Rectal smooth muscle tissue (tissue), 1 donor: ENCODE measurements around the gene AP2B1.
"Not testable (repeated sequence)": the region's sequence is repeated elsewhere in the genome, so short reads cannot be mapped to it uniquely, and the experiment has no call there.

Source experiments
- H3K27ac ChIP-seq: one replicate; pipeline ENCODE4 v1.7.0; 2013; ENCODE audit warnings: low read depth, low read length, inconsistent platforms
- H3K27me3 ChIP-seq: one replicate; pipeline ENCODE4 v1.7.0; 2013; ENCODE audit warnings: low read length; ENCODE audit not compliant: control insufficient read depth, insufficient read depth
- H3K36me3 ChIP-seq: one replicate; pipeline ENCODE4 v1.7.0; 2013; ENCODE audit warnings: low read length; ENCODE audit not compliant: control insufficient read depth, insufficient read depth
- H3K4me1 ChIP-seq: one replicate; pipeline ENCODE4 v1.7.0; 2013; ENCODE audit warnings: low read length; ENCODE audit not compliant: control insufficient read depth, insufficient read depth
- H3K4me3 ChIP-seq: one replicate; pipeline ENCODE4 v1.7.0; 2013; ENCODE audit warnings: low read length
- H3K9ac ChIP-seq: one replicate; pipeline ENCODE4 v1.7.0; 2013; ENCODE audit warnings: low read length

The AP2B1 gene

DNA sequence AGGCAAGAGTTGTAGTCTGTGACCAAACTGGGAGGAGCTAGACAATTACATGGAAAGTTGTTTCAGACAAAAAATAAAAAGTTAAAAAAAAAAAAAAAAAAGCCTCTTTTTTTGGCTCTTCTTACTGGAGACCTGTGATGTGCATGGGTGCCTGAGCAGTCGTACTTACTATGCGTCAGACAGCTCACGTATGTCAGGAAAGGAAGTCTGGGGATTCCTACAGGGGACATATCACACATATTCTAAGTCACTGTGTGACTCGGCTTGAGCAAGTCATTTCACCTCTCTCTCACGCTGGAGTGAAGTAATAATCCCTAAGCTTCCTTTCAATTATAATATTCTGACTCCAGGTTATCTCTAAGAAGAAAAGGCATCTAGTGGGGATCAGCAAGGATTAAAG is 32.5 kb upstream of the AP2B1 start:
- no peak overlapping the region for H3K27ac ChIP-seq
- no peaks in the 10 kb centered on the region for H3K4me1 ChIP-seq
- no peaks in the 10 kb centered on the region for H3K36me3 ChIP-seq
- no peak overlapping the region for H3K9ac ChIP-seq
- H3K4me3 ChIP-seq, result no peak overlapping the region
- H3K27me3 ChIP-seq, result peaks cover 2% of the 10 kb centered on the region

GRCh38 chr17:35555691-35556090 is 31.4 kb upstream of the AP2B1 start:
- Histone ChIP-seq H3K27me3 (peaks cover 2% of the 10 kb centered on the region), H3K36me3 (no peaks in the 10 kb centered on the region), H3K4me3 (no peak overlapping the region), H3K4me1 (no peaks in the 10 kb centered on the region), H3K9ac (no peak overlapping the region), H3K27ac (no peak overlapping the region)

- Histone ChIP-seq H3K36me3 (no peaks in the 10 kb centered on the region), H3K27ac (no peak overlapping the region), H3K4me3 (no peak overlapping the region), H3K9ac (no peak overlapping the region), H3K4me1 (no peaks in the 10 kb centered on the region), H3K27me3 (peaks cover 2% of the 10 kb centered on the region)
Measured at GRCh38 chr17:35557353-35557752, 29.8 kb upstream of the AP2B1 start.

DNA sequence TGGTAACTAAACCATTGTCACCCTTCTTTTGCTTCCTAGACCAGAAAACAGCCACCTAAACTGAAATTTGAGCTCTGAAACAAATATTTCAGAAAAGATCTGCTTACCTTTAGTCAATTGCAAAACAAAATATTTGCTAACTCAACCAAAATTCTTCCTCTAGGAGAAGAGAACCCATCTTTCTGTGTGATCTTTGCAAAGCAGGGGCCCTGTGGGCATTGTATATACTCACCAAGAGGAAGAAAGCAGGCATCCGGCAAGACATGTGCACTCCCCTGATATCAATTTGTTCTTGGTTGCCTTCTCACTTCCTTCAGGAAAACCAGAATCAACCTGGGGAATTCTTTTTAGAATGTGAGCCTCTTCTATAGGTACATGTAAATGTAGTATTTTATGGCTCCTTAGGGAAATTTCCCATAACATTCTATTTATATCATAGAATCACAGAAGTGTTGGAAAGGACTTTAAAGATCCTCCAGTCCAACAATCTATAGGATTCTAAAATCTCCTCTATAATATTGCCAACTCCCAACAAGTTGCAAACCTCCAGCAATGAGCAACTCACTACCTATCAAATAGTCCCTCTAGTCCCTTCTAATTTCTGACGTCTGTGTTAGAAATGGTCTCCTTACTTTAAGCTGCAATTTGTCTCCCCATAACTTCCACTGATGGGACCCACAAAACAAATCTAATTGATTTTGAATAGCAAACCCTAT is 27.5 kb upstream of the AP2B1 start:
- Histone ChIP-seq H3K4me3 (no peak overlapping the region), H3K9ac (no peak overlapping the region), H3K36me3 (no peaks in the 10 kb centered on the region), H3K27me3 (peaks cover 2% of the 10 kb centered on the region), H3K4me1 (no peaks in the 10 kb centered on the region), H3K27ac (no peak overlapping the region)

GRCh38 chr17:35560703-35561102 is 26.4 kb upstream of the AP2B1 start, which contains the start of gene SLFN14:
SLFN14 (minus strand) TSS chr17:35560819; CDS start chr17:35558062, 2,757 bp downstream.
- Histone ChIP-seq H3K36me3 (no peaks in the 10 kb centered on the region), H3K4me3 (no peak within 1 kb of the TSS), H3K4me1 (no peaks in the 10 kb centered on the region), H3K27me3 (peaks cover 2% of the 10 kb centered on the region), H3K9ac (no peak within 1 kb of the TSS), H3K27ac (no peak within 1 kb of the TSS)

DNA sequence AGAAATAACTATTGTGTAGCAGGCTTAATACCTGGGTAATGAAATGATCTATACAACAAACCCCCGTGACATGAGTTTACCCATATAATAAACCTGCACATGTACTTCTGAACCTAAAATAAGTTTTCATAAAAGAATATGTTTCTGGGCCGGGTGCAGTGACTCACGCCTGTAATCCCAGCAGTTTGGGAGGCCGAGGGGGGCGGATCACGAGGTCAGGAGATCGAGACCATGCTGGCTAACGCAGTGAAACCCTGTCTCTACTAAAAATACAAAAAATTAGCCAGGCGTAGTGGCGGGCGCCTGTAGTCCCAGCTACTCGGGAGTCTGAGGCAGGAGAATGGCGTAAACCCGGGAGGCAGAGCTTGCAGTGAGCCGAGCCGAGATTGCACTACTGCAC is 23.9 kb upstream of the AP2B1 start:
- not testable (repeated sequence) for H3K27ac ChIP-seq, H3K27me3 ChIP-seq, H3K4me3 ChIP-seq, H3K36me3 ChIP-seq, H3K9ac ChIP-seq, H3K4me1 ChIP-seq

DNA sequence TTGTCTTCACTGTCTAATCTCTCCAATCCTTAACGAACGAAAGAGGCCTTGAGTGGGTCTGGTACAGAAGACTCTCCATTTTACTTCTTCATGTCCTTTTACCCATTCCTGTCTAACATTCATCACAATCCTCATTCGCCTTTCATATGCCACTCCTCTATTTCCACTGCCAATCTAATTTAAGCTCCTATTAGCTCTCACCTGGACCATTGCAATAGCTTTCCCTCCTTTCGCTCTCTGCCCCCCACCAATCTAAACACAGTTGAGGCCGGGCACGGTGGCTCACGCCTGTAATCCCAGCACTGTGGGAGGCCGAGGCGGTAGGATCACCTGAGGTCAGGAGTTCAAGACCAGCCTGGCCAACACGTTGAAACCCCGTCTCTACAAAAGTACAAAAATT is 20.2 kb upstream of the AP2B1 start:
- H3K9ac ChIP-seq, result no peak overlapping the region
- no peaks in the 10 kb centered on the region for H3K27me3 ChIP-seq
- H3K27ac ChIP-seq, result no peak overlapping the region
- no peaks in the 10 kb centered on the region for H3K36me3 ChIP-seq
- peaks cover 2% of the 10 kb centered on the region for H3K4me1 ChIP-seq
- H3K4me3 ChIP-seq, result peak overlapping the region; percentile 7

DNA sequence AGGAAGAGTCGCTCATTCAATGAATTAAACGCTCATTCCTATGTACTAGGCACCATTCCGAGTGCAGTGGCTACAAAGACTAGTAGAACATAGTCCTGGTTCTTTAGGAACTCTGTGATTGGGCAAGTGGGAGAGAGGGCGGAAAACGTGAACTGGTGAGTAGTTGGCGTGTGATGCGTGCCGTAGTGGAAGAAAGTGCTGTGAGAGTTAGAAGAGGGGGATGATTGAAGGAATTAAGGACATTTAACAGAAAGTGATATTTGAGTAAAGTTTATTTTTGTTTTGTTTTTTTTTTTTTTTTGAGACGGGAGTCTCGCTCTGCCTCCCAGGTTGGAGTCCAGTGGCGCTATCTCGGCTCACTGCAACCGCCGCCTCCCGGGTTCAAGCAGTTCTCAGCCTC is 18.6 kb upstream of the AP2B1 start:
- Histone ChIP-seq H3K36me3 (no peaks in the 10 kb centered on the region), H3K27ac (peak overlapping the region; percentile 78), H3K27me3 (no peaks in the 10 kb centered on the region), H3K9ac (peak overlapping the region; percentile 63), H3K4me1 (peaks cover 2% of the 10 kb centered on the region), H3K4me3 (peak overlapping the region; percentile 89)

- H3K4me3 ChIP-seq, result peak overlapping the region; percentile 89
- H3K36me3 ChIP-seq, result no peaks in the 10 kb centered on the region
- H3K4me1 ChIP-seq, result peaks cover 2% of the 10 kb centered on the region
- no peaks in the 10 kb centered on the region for H3K27me3 ChIP-seq
- no peak overlapping the region for H3K27ac ChIP-seq
- no peak overlapping the region for H3K9ac ChIP-seq
Measured at GRCh38 chr17:35569405-35569804, 17.7 kb upstream of the AP2B1 start.

GRCh38 chr17:35575759-35576158 is 11.4 kb upstream of the AP2B1 start:
- no peak overlapping the region for H3K4me3 ChIP-seq
- H3K27ac ChIP-seq, result no peak overlapping the region
- H3K4me1 ChIP-seq, result peaks cover 11% of the 10 kb centered on the region
- no peaks in the 10 kb centered on the region for H3K36me3 ChIP-seq
- H3K27me3 ChIP-seq, result no peaks in the 10 kb centered on the region
- no peak overlapping the region for H3K9ac ChIP-seq

DNA sequence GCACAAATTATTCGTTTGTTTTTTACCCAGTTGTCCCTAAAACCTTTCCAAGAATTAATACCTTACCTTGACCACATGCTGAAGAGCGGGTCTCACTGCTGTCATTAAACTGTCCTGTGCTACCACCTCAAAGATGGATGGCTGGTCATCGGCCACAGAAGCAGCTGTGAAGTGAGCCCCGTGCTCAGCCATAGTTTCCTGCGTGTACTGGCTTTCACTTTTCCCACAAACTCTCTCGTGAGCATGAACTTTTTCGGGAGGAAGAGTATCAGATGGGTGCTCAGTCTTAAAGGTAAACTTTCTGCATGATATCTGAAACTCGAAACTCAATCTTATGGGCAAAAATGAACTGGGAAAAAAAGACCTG is 9.3 kb upstream of the AP2B1 start:
- peak overlapping the region; percentile 92 for H3K9ac ChIP-seq
- no peaks in the 10 kb centered on the region for H3K27me3 ChIP-seq
- peak overlapping the region; percentile 97 for H3K4me3 ChIP-seq
- no peaks in the 10 kb centered on the region for H3K36me3 ChIP-seq
- peak overlapping the region; percentile 94 for H3K27ac ChIP-seq
- H3K4me1 ChIP-seq, result peaks cover 11% of the 10 kb centered on the region

- peak within 1 kb of the TSS; percentile 97 for H3K4me3 ChIP-seq
- H3K27me3 ChIP-seq, result no peaks in the 10 kb centered on the region
Measured at GRCh38 chr17:35578197-35578928, 8.8 kb upstream of the AP2B1 start, which contains the start of gene PEX12. PEX12 (minus strand) TSS chr17:35578571; CDS start chr17:35578021, 550 bp downstream.

More at GRCh38 chr17:35578197-35578928, 8.8 kb upstream of the AP2B1 start, which contains the start of gene PEX12:
- peak within 1 kb of the TSS; percentile 94 for H3K27ac ChIP-seq
- H3K36me3 ChIP-seq, result no peaks in the 10 kb centered on the region
- H3K4me1 ChIP-seq, result peaks cover 11% of the 10 kb centered on the region
- peak within 1 kb of the TSS; percentile 92 for H3K9ac ChIP-seq
